ENCODE measurements around the gene APEX1.
A peak's percentile ranks its signal among the peaks of the same experiment; 100 is the strongest.

The APEX1 gene

DNA sequence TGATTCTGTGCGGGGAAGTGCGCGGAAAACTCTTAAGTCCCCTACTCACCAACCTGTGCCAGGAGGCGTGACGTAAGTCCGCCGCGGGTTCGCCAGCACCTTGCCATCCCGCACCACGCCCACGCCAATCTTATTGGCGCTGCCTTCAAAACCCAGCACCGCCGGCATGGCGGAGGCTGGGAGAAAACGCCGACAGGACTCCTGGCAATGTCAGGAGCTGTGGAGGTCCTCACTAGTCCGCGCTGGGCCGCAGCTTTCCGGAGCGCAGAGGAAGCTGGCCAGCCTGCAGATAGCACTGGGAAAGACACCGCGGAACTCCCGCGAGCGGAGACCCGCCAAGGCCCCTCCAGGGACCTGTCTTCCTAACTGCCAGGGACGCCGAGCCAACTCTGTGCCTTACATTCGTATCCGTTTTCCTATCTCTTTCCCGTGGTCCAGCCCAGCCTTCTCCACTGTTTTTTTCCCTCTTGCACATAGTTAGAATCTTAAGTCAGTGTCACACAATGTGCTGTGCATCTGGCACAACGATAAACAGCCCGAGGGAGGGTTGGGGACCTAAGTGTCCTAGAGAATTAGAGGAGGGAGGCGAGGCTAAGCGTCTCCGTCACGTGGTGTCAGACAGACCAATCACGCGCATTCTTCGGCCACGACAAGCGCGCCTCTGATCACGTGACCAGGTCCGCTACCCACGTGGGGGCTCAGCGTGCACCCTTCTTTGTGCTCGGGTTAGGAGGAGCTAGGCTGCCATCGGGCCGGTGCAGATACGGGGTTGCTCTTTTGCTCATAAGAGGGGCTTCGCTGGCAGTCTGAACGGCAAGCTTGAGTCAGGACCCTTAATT is at the start of gene APEX1, which contains the start of gene OSGEP:
TSS of gene APEX1 (plus strand) at position 711 of the 839 bp plus-strand sequence. CDS start 420 bp downstream, outside the sequence.
TSS of gene OSGEP (minus strand) at position 297 of the 839 bp plus-strand sequence. CDS start at position 168, 129 bp downstream.
- peak within 1 kb of the TSS; percentile 92 for H3K4me3 ChIP-seq (ENCODE audit: low read depth, low read length)
- TF ChIP-seq, protein P1, sequence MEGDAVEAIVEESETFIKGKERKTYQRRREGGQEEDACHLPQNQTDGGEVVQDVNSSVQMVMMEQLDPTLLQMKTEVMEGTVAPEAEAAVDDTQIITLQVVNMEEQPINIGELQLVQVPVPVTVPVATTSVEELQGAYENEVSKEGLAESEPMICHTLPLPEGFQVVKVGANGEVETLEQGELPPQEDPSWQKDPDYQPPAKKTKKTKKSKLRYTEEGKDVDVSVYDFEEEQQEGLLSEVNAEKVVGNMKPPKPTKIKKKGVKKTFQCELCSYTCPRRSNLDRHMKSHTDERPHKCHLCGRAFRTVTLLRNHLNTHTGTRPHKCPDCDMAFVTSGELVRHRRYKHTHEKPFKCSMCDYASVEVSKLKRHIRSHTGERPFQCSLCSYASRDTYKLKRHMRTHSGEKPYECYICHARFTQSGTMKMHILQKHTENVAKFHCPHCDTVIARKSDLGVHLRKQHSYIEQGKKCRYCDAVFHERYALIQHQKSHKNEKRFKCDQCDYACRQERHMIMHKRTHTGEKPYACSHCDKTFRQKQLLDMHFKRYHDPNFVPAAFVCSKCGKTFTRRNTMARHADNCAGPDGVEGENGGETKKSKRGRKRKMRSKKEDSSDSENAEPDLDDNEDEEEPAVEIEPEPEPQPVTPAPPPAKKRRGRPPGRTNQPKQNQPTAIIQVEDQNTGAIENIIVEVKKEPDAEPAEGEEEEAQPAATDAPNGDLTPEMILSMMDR (IDR thresholded peaks at IDR 0.05; ENCODE audit: low read depth, low read length): no peak

- no peak overlapping the region for H3K4me3 ChIP-seq (ENCODE audit: low read depth, low read length)
- TF ChIP-seq, protein P1 (IDR thresholded peaks at IDR 0.05; ENCODE audit: low read depth, low read length): no peak
Measured at GRCh38 chr14:20409226-20409625, 45.8 kb upstream of the APEX1 start.

DNA sequence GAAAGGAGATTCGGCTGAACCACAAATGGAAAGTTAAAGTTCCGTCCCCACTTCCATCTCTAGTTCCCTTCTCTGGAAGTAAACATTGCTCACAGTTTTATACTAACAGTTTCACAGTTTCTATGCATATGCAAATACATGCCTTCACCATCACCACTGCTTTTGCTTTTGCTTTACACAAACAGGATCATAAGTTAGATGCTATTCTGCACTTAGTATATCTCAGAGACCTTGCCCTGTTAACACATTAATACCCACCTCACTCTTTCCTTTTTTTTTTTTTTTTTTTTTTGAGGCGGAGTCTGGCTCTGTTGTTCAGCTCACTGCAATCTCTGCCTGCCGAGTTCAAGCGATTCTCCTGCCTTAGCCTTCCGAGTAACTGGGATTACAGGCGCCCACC is 42.6 kb upstream of the APEX1 start:
- H3K4me3 ChIP-seq (ENCODE audit: low read depth, low read length): peak overlapping the region; percentile 84
- TF ChIP-seq, protein P1 (IDR thresholded peaks at IDR 0.05; ENCODE audit: low read depth, low read length): no peak

DNA sequence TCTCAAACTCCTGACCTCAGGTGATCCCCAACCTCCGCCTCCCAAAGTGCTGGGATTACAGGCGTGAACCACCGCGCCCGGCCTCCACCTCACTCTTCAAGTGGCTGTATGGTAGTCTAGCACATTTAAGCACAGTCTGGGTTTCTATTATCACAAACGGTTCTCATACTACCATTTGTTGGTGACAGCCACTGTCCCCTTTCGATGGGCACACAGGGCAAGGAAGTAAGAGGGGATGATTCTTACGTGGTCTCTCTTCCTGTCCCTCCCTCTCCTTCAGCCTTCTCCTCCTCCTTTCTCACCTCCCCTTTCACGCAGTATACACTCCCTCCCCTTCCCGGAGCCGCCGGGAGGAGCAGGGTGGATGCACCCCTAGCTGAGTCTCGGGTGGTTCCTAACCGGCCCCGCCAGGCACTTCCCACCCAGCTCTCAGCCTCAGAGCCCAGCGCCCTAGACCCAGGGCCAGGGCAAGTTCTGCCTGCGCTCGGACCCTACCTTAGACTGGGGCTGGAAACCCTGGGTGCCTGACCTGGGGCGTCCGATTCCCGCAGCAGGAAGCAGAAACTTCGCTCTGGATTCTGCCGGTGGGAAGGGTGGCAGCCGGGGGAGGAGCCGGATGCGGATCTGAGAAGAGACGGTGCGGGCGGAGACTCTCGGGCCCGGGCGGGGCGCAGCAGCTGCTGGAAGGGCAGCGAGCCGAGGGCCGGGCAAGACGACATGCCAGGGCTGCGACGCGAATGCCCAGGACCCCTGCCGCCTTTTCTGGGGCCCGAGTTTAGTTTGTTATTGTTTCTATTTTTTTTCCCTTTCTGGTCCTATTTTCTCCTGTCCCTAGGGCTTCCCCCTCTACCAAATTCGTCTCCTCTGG is 41.9 kb upstream of the APEX1 start, which contains the start of gene TEP1:
TSS of gene TEP1 (minus strand) at position 626 of the 868 bp plus-strand sequence. CDS start 5,062 bp downstream, outside the sequence.
- TF ChIP-seq, protein P1 (IDR thresholded peaks at IDR 0.05; ENCODE audit: low read depth, low read length): no peak

DNA sequence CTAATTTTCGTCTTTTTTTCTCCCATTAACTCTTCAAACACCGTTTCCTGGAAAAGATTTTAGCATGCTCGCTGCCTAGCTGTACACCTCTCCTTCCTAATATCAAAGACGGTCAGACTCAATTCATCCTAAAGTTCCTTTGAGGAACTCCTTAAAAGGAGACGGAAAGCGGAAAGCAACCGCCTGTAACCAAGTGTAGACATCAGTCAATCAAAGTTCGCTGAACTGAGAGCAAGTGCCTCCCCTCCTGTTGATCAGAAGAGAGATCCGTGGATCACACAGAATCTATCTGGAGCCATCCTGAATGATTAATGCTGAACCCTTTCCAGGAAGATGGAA is 41.3 kb upstream of the APEX1 start:
- H3K4me3 ChIP-seq (ENCODE audit: low read depth, low read length): peak overlapping the region; percentile 84
- TF ChIP-seq, protein P1 (IDR thresholded peaks at IDR 0.05; ENCODE audit: low read depth, low read length): no peak

More for the DNA sequence above, 41.9 kb upstream of the APEX1 start, which contains the start of gene TEP1:
- H3K4me3 ChIP-seq (ENCODE audit: low read depth, low read length): peak within 1 kb of the TSS; percentile 84

DNA sequence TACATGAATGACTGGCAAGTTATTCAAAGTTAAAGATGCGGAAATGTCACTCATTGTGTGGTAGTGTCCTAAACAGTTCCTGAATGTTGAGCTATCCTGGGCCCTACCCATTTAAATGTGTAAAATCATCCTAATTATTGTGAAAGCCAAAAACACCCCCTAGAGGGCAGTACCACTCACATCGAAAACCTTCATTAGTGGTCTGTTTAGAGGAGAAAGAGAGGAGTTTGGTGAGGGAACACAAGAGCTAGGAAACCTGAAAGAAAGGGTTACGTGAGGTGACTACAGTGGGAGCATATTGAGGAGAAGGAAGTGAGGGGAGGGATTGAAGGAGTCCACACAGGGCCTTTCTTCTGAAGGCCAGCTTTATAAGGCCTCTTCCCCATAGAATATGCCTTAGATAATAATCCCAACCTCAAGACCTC is 39.2 kb upstream of the APEX1 start:
- no peak overlapping the region for H3K4me3 ChIP-seq (ENCODE audit: low read depth, low read length)
- TF ChIP-seq, protein P1 (IDR thresholded peaks at IDR 0.05; ENCODE audit: low read depth, low read length): peak; percentile 53
